PC-9 (cell line): ENCODE results near the gene TACR2.

Source experiments
- EZH2 ChIP-seq: fragments of 200-600 bp; sonication (generic); IDR thresholded peaks from 2 replicates; pipeline ENCODE4 v1.8.0; 2017; ENCODE audit warnings: antibody characterized with exemption, low read depth
- TF ChIP-seq, protein P1 (sequence below): fragments of 200-600 bp; sonication (generic); conservative IDR thresholded peaks from 2 replicates; pipeline ENCODE4 v1.6.1; 2017; ENCODE audit warnings: mixed run types, antibody characterized with exemption, mild to moderate bottlenecking, moderate library complexity

GRCh38 chr10:69361303-69361614 lies 55.5 kb downstream of the TACR2 start:
- TF ChIP-seq, protein P1, sequence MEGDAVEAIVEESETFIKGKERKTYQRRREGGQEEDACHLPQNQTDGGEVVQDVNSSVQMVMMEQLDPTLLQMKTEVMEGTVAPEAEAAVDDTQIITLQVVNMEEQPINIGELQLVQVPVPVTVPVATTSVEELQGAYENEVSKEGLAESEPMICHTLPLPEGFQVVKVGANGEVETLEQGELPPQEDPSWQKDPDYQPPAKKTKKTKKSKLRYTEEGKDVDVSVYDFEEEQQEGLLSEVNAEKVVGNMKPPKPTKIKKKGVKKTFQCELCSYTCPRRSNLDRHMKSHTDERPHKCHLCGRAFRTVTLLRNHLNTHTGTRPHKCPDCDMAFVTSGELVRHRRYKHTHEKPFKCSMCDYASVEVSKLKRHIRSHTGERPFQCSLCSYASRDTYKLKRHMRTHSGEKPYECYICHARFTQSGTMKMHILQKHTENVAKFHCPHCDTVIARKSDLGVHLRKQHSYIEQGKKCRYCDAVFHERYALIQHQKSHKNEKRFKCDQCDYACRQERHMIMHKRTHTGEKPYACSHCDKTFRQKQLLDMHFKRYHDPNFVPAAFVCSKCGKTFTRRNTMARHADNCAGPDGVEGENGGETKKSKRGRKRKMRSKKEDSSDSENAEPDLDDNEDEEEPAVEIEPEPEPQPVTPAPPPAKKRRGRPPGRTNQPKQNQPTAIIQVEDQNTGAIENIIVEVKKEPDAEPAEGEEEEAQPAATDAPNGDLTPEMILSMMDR, result no peak
- TF ChIP-seq EZH2, result no peak
